Activated gamma-delta T cell treated with Interleukin-2 at 50 U/mL for 16 hours (primary cell): ENCODE results near the gene MED15.

Experiments
- DNase-seq: peaks from one replicate; pipeline ENCODE4 v3.0.0-alpha.2; 2020

MED15 gene

GRCh38 chr22:20553947-20554741 lies 46.7 kb downstream of the MED15 start:
- DNase-seq = no peak

DNA sequence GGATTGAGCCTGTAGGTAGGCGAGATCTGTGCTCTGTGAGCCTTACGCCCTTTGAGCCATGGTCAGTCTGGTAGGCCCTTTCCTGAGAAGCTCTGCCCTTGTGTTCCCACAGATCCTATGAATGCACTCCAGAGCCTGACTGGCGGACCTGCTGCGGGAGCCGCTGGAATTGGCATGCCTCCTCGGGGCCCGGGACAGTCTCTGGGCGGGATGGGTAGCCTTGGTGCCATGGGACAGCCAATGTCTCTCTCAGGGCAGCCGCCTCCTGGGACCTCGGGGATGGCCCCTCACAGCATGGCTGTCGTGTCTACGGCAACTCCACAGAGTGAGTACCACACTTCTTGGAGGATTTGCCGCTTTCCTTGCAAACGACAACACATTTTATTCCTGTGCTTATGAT lies 47.4 kb downstream of the MED15 start:
- no peak for DNase-seq

- no peak for DNase-seq
These were observed 51.1 kb downstream of the MED15 start for GRCh38 chr22:20558534-20558933.

GRCh38 chr22:20559174-20559760 lies 51.9 kb downstream of the MED15 start:
- DNase-seq = no peak

DNA sequence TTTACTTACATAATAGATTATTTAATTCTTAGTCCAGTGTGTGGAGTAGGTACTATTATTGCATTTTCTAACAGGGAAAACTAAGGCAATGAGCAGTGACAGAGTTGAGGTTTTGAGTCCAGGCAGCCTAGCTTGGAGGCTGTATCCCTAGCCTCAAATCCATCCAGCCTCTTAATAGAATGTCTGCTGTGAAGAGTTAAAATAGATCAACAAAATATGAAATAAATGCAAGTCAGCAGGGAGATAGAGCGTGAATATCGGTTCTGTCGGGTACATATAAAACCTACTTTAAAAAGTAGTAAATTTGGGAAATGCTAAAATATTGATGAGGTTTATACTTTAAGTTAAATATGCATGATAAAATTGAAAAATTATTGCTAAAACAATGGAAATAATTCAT lies 53.3 kb downstream of the MED15 start:
- no peak for DNase-seq

- no peak for DNase-seq
These were observed 54.5 kb downstream of the MED15 start for GRCh38 chr22:20561882-20562281.

- no peak for DNase-seq
These were observed 55.4 kb downstream of the MED15 start for GRCh38 chr22:20562607-20563465.

GRCh38 chr22:20563466-20563906 lies 56.1 kb downstream of the MED15 start:
- no peak for DNase-seq

DNA sequence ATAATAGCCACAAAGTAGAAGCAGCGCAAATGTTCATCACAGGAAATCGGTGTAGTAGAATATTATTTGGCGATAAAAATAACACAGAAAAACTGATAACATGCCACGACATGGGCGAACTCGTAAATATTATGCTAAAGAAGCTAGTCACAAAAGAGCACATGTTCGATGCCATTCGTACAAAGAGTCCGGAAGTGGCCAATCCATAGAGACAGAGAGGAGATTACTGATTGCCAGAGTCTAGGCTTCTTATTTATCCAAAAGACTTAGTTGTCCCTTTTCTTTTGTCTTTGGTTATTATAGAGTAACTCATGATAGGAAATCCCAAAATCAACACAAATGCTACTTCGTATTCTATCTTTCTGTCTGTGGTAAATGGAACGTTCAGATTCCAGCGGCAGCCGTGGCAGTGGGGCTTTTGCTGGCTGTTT lies 56.5 kb downstream of the MED15 start:
- no peak for DNase-seq

- no peak for DNase-seq
These were observed 57.8 kb downstream of the MED15 start for GRCh38 chr22:20565079-20565734.

DNA sequence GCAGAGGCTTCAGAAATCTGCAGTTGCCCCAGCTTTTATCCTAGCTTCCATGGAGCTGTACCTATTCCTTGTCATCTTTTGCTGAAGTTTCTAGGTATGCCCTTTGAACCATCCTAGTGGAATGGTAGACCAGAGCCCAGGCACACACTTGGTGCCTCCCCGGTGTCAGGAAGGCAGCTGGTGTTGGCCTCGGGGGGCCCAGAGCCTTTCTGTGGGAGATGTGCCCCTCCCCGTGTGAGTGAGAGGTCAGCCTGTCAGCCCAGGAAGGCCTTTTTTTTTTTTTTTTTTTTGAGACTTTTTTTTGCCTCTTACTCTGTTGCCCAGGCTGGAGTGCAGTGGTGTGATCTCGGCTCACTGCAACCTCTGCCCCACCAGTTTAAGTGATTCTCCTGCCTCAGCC lies 58.4 kb downstream of the MED15 start:
- no peak for DNase-seq

DNA sequence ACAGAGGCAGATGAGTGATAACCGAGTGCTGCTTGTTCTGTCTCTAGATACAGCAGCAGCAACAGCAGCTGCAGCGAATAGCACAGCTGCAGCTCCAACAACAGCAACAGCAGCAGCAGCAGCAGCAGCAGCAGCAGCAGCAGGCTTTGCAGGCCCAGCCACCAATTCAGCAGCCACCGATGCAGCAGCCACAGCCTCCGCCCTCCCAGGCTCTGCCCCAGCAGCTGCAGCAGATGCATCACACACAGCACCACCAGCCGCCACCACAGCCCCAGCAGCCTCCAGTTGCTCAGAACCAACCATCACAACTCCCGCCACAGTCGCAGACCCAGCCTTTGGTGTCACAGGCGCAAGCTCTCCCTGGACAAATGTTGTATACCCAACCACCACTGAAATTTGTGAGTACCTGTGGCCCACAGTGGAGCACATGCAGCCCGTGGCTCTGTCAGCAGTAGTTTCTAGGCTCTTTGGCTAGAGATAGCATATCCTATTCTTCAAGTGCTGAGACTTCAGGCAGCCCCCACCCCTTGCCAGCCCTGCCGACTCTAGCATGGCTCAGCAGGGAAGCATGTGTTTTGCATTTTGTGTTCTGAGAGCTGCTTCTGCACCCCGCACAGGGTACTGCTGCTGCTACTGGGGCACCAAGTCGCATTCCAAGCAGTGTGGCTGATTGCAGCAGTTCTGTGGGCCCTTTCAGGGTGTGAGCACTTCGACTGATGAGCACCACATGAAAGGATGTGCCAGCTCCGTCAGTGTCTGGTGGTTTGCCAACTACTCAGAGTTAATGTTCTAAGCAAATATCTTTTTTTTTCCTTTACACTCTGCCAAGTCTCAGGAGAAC lies 59.2 kb downstream of the MED15 start:
- DNase-seq = peak; percentile 80

DNA sequence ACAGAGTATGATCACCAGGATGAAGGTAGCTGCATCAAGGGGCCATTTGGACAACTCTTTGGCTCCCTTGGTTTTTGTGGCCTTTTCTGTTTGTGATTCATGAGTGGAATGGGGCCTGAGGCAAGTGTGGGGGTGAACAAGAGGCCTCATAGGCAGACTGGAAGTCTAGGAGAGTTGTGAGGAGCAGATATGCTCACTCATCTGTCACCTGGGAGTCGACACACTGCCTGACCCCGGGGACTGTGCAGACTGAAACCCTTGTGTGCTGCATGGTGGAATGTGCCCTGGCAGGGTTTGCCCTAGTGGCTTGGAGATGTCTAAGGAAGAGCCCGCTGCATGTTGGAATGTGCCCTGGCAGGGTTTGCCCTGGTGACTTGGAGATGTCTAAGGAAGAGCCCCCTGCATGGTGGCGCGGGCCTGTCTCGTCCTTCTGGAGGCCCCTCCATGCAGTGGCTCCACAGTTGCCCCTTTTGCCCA lies 60.0 kb downstream of the MED15 start:
- DNase-seq = no peak

- no peak for DNase-seq
These were observed 60.6 kb downstream of the MED15 start for GRCh38 chr22:20567993-20568417.

DNA sequence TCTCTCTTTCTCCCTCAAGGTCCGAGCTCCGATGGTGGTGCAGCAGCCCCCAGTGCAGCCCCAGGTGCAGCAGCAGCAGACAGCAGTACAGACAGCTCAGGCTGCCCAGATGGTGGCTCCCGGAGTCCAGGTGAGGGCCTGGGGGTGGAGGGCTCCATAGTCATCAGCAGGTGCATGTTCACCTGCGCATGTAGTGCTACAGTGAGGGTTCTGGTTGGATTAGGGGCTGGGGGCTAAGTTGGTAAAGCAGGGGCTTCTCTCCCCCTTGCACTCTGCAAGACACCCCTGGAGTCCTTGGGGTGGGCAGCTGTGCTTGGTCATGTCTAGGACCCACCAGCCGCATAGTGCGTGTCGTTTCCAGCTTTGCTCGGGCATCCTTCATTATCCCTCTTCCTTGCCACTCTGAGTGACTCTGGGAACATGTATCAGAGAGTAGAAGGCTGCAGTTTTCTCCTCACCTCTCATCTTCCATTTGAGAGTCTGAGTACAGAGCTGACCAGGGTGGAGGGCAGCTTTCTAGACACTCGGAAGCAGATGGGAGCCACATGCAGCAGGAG lies 61.2 kb downstream of the MED15 start:
- no peak for DNase-seq

DNA sequence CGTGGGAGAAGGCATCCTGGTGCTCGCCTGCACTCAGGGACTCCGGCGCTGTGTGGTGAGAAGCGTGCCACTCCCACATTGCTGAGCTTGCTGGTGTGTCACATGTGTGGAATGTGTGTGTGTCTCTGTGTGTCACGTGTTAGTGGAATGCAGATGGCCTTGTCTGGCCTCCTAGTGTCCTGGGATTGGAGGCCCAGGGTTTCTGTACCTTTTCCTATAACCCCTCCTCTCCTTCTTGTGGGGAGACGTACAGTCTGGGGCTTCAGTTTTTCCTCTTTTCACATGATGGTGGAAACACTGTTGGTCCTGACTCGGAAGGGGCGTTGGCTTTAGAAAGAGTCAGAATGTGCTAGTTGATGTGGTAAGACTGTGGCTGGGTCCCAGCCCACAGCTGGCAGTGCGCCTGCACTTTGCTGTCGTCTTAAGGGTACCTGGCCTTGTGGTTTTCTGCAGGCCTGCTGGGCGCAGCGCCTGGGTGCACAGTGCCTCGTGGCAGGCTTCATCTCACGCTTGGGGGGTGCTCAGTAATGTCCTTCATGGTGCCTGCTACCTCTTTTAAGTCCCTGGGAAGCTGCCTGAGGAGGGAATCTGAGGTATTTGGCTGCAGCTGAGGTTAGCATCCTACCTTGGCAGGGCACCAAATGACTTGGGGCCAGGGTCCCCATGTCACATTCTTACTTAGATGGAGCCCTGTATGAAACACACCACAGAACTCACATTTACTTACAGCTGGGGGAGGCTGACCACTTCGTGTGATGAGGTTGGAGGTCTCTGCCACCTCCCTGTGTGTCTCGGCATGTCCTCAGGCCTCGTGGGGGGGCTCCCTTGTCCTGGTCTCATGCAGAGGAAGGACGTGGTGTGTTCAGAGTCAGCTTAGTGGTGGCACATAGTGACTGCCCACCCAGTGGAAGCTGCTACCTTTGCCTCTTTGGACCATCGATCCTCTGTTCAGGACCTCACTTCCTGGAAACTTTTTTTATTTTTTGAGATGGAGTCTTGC lies 61.9 kb downstream of the MED15 start:
- DNase-seq = peak; percentile 89

GRCh38 chr22:20571078-20571503 lies 63.7 kb downstream of the MED15 start:
- no peak for DNase-seq

GRCh38 chr22:20571531-20572007 lies 64.2 kb downstream of the MED15 start:
- peak; percentile 74 for DNase-seq

GRCh38 chr22:20572132-20572802 lies 64.9 kb downstream of the MED15 start:
- DNase-seq = no peak
